C4-2B (cell line): Measurements from ENCODE around the gene SLC9A7.

Source experiments
- ZFX ChIP-seq: fragments of 450-650 bp; IDR thresholded peaks from 2 replicates; pipeline ENCODE4 v1.6.1; 2017
- TF ChIP-seq, protein P1 (sequence below): fragments of 450-650 bp; conservative IDR thresholded peaks from 2 replicates; pipeline ENCODE4 v1.5.1; 2017; ENCODE audit warnings: mild to moderate bottlenecking

GRCh38 chrX:46611658-46612362, 147.1 kb downstream of the SLC9A7 start:
- TF ChIP-seq, protein P1, sequence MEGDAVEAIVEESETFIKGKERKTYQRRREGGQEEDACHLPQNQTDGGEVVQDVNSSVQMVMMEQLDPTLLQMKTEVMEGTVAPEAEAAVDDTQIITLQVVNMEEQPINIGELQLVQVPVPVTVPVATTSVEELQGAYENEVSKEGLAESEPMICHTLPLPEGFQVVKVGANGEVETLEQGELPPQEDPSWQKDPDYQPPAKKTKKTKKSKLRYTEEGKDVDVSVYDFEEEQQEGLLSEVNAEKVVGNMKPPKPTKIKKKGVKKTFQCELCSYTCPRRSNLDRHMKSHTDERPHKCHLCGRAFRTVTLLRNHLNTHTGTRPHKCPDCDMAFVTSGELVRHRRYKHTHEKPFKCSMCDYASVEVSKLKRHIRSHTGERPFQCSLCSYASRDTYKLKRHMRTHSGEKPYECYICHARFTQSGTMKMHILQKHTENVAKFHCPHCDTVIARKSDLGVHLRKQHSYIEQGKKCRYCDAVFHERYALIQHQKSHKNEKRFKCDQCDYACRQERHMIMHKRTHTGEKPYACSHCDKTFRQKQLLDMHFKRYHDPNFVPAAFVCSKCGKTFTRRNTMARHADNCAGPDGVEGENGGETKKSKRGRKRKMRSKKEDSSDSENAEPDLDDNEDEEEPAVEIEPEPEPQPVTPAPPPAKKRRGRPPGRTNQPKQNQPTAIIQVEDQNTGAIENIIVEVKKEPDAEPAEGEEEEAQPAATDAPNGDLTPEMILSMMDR: no peak
- no peak for TF ChIP-seq ZFX
